GM12878 (cell line): Measurements from ENCODE around the gene APEX1. TPM values are rescaled to one million over a fixed set of nuclear protein-coding genes. Genes with fewer than 3 reads are reported as not detected.

Source experiments
- ATAC-seq: fragments of 200-7000 bp; cut with Tn5 transposase; 3 replicates; pipeline ENCODE4 v1.9.1; 2020; ENCODE audit warnings: mild to moderate bottlenecking, moderate library complexity
- BruUV-seq: library from RNA; stranded (reverse); fragments of 400-500 nt; replicated peaks from 2 replicates; lab custom pipeline; 2021; lab: Mats Ljungman, UMichigan
- CTCF ChIA-PET: fragments of 300-600 bp; sonication (Branson Sonifier 250); formaldehyde crosslinking; extraction: SDS; loops from one replicate; lab custom pipeline; 2021; ENCODE audit warnings: inconsistent platforms; lab: Yijun Ruan, JAX
- POLR2A ChIA-PET: fragments of 350-600 bp; formaldehyde crosslinking; extraction: SDS; loops from one replicate; lab custom pipeline; 2021; ENCODE audit warnings: inconsistent platforms; lab: Charles Lee
- RAD21 ChIA-PET: fragments of 300-600 bp; sonication (Branson Sonifier 250); formaldehyde crosslinking; loops from one replicate; lab custom pipeline; 2023; ENCODE audit warnings: antibody characterized with exemption; ENCODE audit not compliant: unreplicated experiment; lab: Charles Lee
- SMC1A ChIA-PET: fragments of 300-600 bp; sonication (Branson Sonifier 250); formaldehyde crosslinking; loops from one replicate; lab custom pipeline; 2023; ENCODE audit not compliant: unreplicated experiment, uncharacterized antibody; lab: Charles Lee
- DNase-seq: peaks from one replicate; pipeline ENCODE4 v3.0.0-alpha.2; 2011; ENCODE audit warnings: low read depth, low spot score
- FAIRE-seq: peaks from 3 replicates; lab custom pipeline; 2011; peaks lifted over from hg19 to GRCh38; lab: Jason Lieb, UNC
- H2AFZ ChIP-seq: 2 replicates; pipeline ENCODE4 v1.6.0; 2011; ENCODE audit warnings: low read depth, low read length, control low read depth; ENCODE audit not compliant: control insufficient read depth
- H3K27ac ChIP-seq: 2 replicates; pipeline ENCODE4 v1.5.1; 2011; ENCODE audit warnings: control low read depth; ENCODE audit not compliant: control insufficient read depth, insufficient read depth
- H3K27me3 ChIP-seq, 2 experiments: replicated peaks in 1 of 2; 2 replicates each; pipeline versions ENCODE4 v1.6.0 to v1.6.1; 2011; ENCODE audit warnings: low read length in 1 of 2; ENCODE audit not compliant: control insufficient read depth in 2 of 2, insufficient read depth in 2 of 2
- H3K36me3 ChIP-seq, 2 experiments: 2 replicates each; pipeline ENCODE4 v1.5.1; 2011; ENCODE audit warnings: low read length in 1 of 2; ENCODE audit not compliant: control insufficient read depth in 2 of 2, insufficient read depth in 2 of 2
- H3K4me1 ChIP-seq: 2 replicates; pipeline ENCODE4 v1.6.1; 2011; ENCODE audit warnings: mild to moderate bottlenecking, low read length, moderate library complexity, mixed read lengths; ENCODE audit not compliant: control insufficient read depth, insufficient read depth
- H3K4me2 ChIP-seq: 2 replicates; pipeline ENCODE4 v1.6.0; 2011; ENCODE audit warnings: control low read depth; ENCODE audit not compliant: control insufficient read depth, insufficient read depth
- H3K4me3 ChIP-seq: fragments of 200-600 bp; sonication (generic); 2 replicates; pipeline ENCODE4 v1.5.1; 2016
- H3K79me2 ChIP-seq: 2 replicates; pipeline ENCODE4 v1.6.0; 2011; ENCODE audit warnings: low read length; ENCODE audit not compliant: control insufficient read depth, insufficient read depth
- H3K9ac ChIP-seq: 2 replicates; pipeline ENCODE4 v1.8.0; 2011; ENCODE audit warnings: low read length, control low read depth, mixed read lengths; ENCODE audit not compliant: control insufficient read depth, insufficient read depth
- H3K9me3 ChIP-seq: replicated peaks from 3 replicates; pipeline ENCODE4 v1.5.1; 2011; ENCODE audit warnings: mild to moderate bottlenecking, low read length; ENCODE audit not compliant: control insufficient read depth, insufficient read depth
- H4K20me1 ChIP-seq: 2 replicates; pipeline ENCODE4 v1.6.0; 2011; ENCODE audit not compliant: control insufficient read depth, insufficient read depth
- CBX5 ChIP-seq: sonication (generic); IDR thresholded peaks from 2 replicates; pipeline ENCODE4 v1.6.1; 2016; ENCODE audit warnings: low read depth, moderate library complexity, mild to moderate bottlenecking, inconsistent platforms
- CREM ChIP-seq: IDR thresholded peaks from 2 replicates; pipeline ENCODE4 v1.6.1; 2014; ENCODE audit warnings: antibody characterized with exemption, low read depth
- FOXM1 ChIP-seq: IDR thresholded peaks from 2 replicates; pipeline ENCODE4 v1.6.1; 2012; ENCODE audit warnings: low read depth, mild to moderate bottlenecking, inconsistent platforms, low read length, moderate library complexity
- IRF4 ChIP-seq: IDR thresholded peaks from 2 replicates; pipeline ENCODE4 v1.6.1; 2011; ENCODE audit warnings: low read depth, low read length
- PBX3 ChIP-seq: IDR thresholded peaks from 2 replicates; pipeline ENCODE4 v1.6.1; 2011; ENCODE audit warnings: mild to moderate bottlenecking, low read depth, low read length, moderate library complexity; ENCODE audit not compliant: insufficient replicate concordance
- PKNOX1 ChIP-seq: fragments of 450-650 bp; IDR thresholded peaks from 2 replicates; pipeline ENCODE4 v1.6.1; 2016; ENCODE audit warnings: mild to moderate bottlenecking
- PML ChIP-seq: IDR thresholded peaks from 2 replicates; pipeline ENCODE4 v1.6.1; 2012; ENCODE audit warnings: low read length, inconsistent platforms
- POLR2A ChIP-seq: IDR thresholded peaks from 2 replicates; pipeline ENCODE4 v1.6.1; 2011; ENCODE audit warnings: low read depth, mild to moderate bottlenecking, low read length
- POLR2AphosphoS2 ChIP-seq: IDR thresholded peaks from 2 replicates; pipeline ENCODE4 v1.6.1; 2011; ENCODE audit warnings: low read depth, mild to moderate bottlenecking, low read length, improper control_type of control experiment, moderate library complexity
- POLR2AphosphoS5 ChIP-seq: IDR thresholded peaks from 2 replicates; pipeline ENCODE4 v1.6.1; 2011; ENCODE audit warnings: mild to moderate bottlenecking, low read length, inconsistent platforms
- POU2F2 ChIP-seq: IDR thresholded peaks from 3 replicates; pipeline ENCODE4 v1.6.1; 2011; ENCODE audit warnings: low read depth, mild to moderate bottlenecking, low read length, borderline replicate concordance
- SMARCA5 ChIP-seq: fragments of 450-650 bp; IDR thresholded peaks from 2 replicates; pipeline ENCODE4 v1.6.1; 2017; ENCODE audit warnings: mild to moderate bottlenecking
- SUPT20H ChIP-seq: IDR thresholded peaks from 2 replicates; pipeline ENCODE4 v1.6.1; 2011; ENCODE audit warnings: low read depth, mild to moderate bottlenecking, low read length, moderate library complexity, borderline replicate concordance; ENCODE audit not compliant: control insufficient read depth
- ZNF384 ChIP-seq: IDR thresholded peaks from 2 replicates; pipeline ENCODE4 v1.6.1; 2012; ENCODE audit warnings: low read depth, mild to moderate bottlenecking, low read length, improper control_type of control experiment, borderline replicate concordance
- ZNF592 ChIP-seq: fragments of 450-650 bp; IDR thresholded peaks from 2 replicates; pipeline ENCODE4 v1.6.1; 2017; ENCODE audit warnings: mild to moderate bottlenecking, moderate library complexity
- ZSCAN29 ChIP-seq: fragments of 450-650 bp; IDR thresholded peaks from 2 replicates; pipeline ENCODE4 v1.6.1; 2017; ENCODE audit warnings: mild to moderate bottlenecking, moderate library complexity
- WGBS: methylation state at CpG from one replicate; pipeline ENCODE4 v1.1.6; 2016; ENCODE audit warnings: low lambda C conversion rate; ENCODE audit not compliant: insufficient replicate concordance, insufficient coverage; ENCODE audit errors: missing lambda C conversion rate; 5-methylcytosine and 5-hydroxymethylcytosine counted together
- in situ Hi-C: fragments of 300-500 bp; cut with MboI; formaldehyde crosslinking; loops from 9 replicates; pipeline ENCODE4 v1.14.3; 2018; ENCODE audit warnings: mixed read lengths
- intact Hi-C: fragments of 100-400 bp; cut with micrococcal nuclease; formaldehyde crosslinking; loops from one replicate; pipeline ENCODE4 v1.14.2; 2022; ENCODE audit not compliant: unreplicated experiment
- polyA plus RNA-seq, 11 experiments: library from polyadenylated mRNA; depleted of rRNA in 4 of 11; unstranded in 6 of 11; stranded (reverse) in 5 of 11; fragments of >200 nt; fragmentation: Nextera tagmentation in 4 of 11; fragmentation: Illumina TruSeq in 1 of 11; extraction: Ambion mirVana in 4 of 11; extraction: Trizol in 1 of 11; gene quantifications; 1 replicate in 1 of 11; 2 replicates in 10 of 11; pipeline versions ENCODE4 v1.2.1 to v1.2.3, GENCODE V29; 2011 to 2016; ENCODE audit warnings: inconsistent platforms in 2 of 11, missing spikeins in 2 of 11, low read depth in 1 of 11
- total RNA-seq, 4 experiments: library from RNA; depleted of rRNA in 3 of 4; stranded (reverse); fragments of >200 nt in 3 of 4; fragmentation: Illumina TruSeq in 1 of 4; extraction: Trizol in 1 of 4; gene quantifications; 2 replicates each; pipeline versions ENCODE4 v1.2.1 to v1.2.3, GENCODE V29; 2013 to 2021

The APEX1 gene
- total and polyA plus RNA-seq, 10 of the 15 experiments (the other 5 are each of a cell fraction or from before 2014, with no cell fraction given), result 115 to 407 (median 300) TPM

GRCh38 chr14:20455355-20456300 lies 602 bp downstream of the APEX1 start (continued):
- no peak for TF ChIP-seq ZNF592

- RAD21 ChIA-PET, result interaction anchor here (2.9 kb wide), 1 partner anchor 42 kb away, joined by 17 read pairs; no protein-coding TSS in a partner anchor
- intact Hi-C loops, result no loop called here
- TF ChIP-seq SUPT20H (no peak), POU2F2 (no peak), POLR2A (peak; percentile 52; the same call in 1 of the 2 replicates), POLR2AphosphoS5 (peak; percentile 40), FOXM1 (no peak), ZNF384 (no peak), POLR2AphosphoS2 (peak; percentile 66; the same call in 1 of the 2 replicates), ZSCAN29 (no peak), PBX3 (no peak), SMARCA5 (no peak), CBX5 (no peak), CREM (no peak), PML (no peak), PKNOX1 (no peak), IRF4 (no peak)
These were observed 1.9 kb downstream of the APEX1 start for GRCh38 chr14:20456971-20457370.

More at GRCh38 chr14:20456971-20457370, 1.9 kb downstream of the APEX1 start:
- Histone ChIP-seq H3K4me2 (peak overlapping the region; percentile 43; the same call in 1 of the 2 replicates), H2AFZ (no peak overlapping the region), H3K9ac (no peak overlapping the region), H3K4me3 (no peak overlapping the region), H3K79me2 (peaks cover 57% of the 10 kb centered on the region), H3K36me3 (peaks cover 12 to 27% of the 10 kb centered on the region in 2 experiments), H4K20me1 (no peaks in the 10 kb centered on the region), H3K4me1 (peaks cover 6% of the 10 kb centered on the region), H3K27ac (no peak overlapping the region), H3K9me3 (no peaks in the 10 kb centered on the region), H3K27me3 (no peaks in the 10 kb centered on the region)
- ATAC-seq (no peak), DNase-seq (no peak), FAIRE-seq (no peak)
- ChIA-PET POLR2A (no interaction called here), CTCF (interaction anchor here (1.8 to 4.7 kb wide), 3 partner anchors 13 to 43 kb away, joined by 5 to 48 read pairs (median 9); partner anchors contain the start of gene TEP1), SMC1A (interaction anchor here (2.6 to 3.0 kb wide), 3 partner anchors 36 to 129 kb away, joined by 9 to 27 read pairs (median 17); no protein-coding TSS in a partner anchor)
- in situ Hi-C loops, result no loop called here
- WGBS, result 91% methylated on average over 13 of the region's 13 CpGs
- BruUV-seq, result no TSS peak
